Measurements from ENCODE around the gene RBCK1. TPM values are rescaled to one million over a fixed set of nuclear protein-coding genes. Genes with fewer than 3 reads are reported as not detected.
"Not testable (repeated sequence)": the region's sequence is repeated elsewhere in the genome, so short reads cannot be mapped to it uniquely, and the experiment has no call there.

The RBCK1 gene
- total RNA-seq, 1 experiment from 2014 or later: 91.0 TPM

GRCh38 chr20:467755-468154 lies 59.7 kb downstream of the RBCK1 start:
- DNase-seq (ENCODE audit: low read depth): no peak

- DNase-seq (ENCODE audit: low read depth): no peak
Observed at GRCh38 chr20:469746-470490, 61.8 kb downstream of the RBCK1 start.

- DNase-seq (ENCODE audit: low read depth): no peak
Observed at GRCh38 chr20:472137-472846, 64.2 kb downstream of the RBCK1 start.

- no peak for DNase-seq (ENCODE audit: low read depth)
Observed at GRCh38 chr20:472889-473292, 64.8 kb downstream of the RBCK1 start.

GRCh38 chr20:474581-474980 lies 66.5 kb downstream of the RBCK1 start:
- no peak for DNase-seq (ENCODE audit: low read depth)

- DNase-seq (ENCODE audit: low read depth): no peak
Observed at GRCh38 chr20:475463-476357, 67.6 kb downstream of the RBCK1 start.

- not testable (repeated sequence) for DNase-seq (ENCODE audit: low read depth)
Observed at GRCh38 chr20:476561-477249, 68.6 kb downstream of the RBCK1 start.

- DNase-seq (ENCODE audit: low read depth): peak; percentile 50
Observed at GRCh38 chr20:478010-478948, 70.2 kb downstream of the RBCK1 start.

GRCh38 chr20:478949-479429 lies 70.9 kb downstream of the RBCK1 start:
- peak; percentile 62 for DNase-seq (ENCODE audit: low read depth)

GRCh38 chr20:479487-479886 lies 71.4 kb downstream of the RBCK1 start:
- DNase-seq (ENCODE audit: low read depth): no peak

- no peak for DNase-seq (ENCODE audit: low read depth)
Observed at GRCh38 chr20:480044-480443, 71.9 kb downstream of the RBCK1 start.

- DNase-seq (ENCODE audit: low read depth): no peak
Observed at GRCh38 chr20:481167-481566, 73.1 kb downstream of the RBCK1 start.

Other genes with a start within 250 kb of the RBCK1 start
- gene DEFB128, start 218.6 kb upstream of the RBCK1 start, total RNA-seq (2014; rRNA removed): not detected in 2 replicates
- not detected in 2 replicates for gene DEFB129, start 181.0 kb upstream of the RBCK1 start, total RNA-seq (2014; rRNA removed)
- gene DEFB132, start 150.6 kb upstream of the RBCK1 start, total RNA-seq (2014; rRNA removed): not detected in 2 replicates
- gene C20orf96, start 117.5 kb upstream of the RBCK1 start, total RNA-seq (2014; rRNA removed): 2.5 and 2.8 TPM in 2 replicates
- 14.0 and 15.9 TPM in 2 replicates for gene ZCCHC3, start 110.7 kb upstream of the RBCK1 start, total RNA-seq (2014; rRNA removed)
- gene SOX12, start 82.7 kb upstream of the RBCK1 start, total RNA-seq (2014; rRNA removed): 8.2 and 9.9 TPM in 2 replicates
- 59.2 and 65.6 TPM in 2 replicates for gene NRSN2, start 61.2 kb upstream of the RBCK1 start, total RNA-seq (2014; rRNA removed)
- gene TRIB3, start 27.5 kb upstream of the RBCK1 start, total RNA-seq (2014; rRNA removed): 1.3 and 1.6 TPM in 2 replicates
- gene TBC1D20, start 54.2 kb downstream of the RBCK1 start, total RNA-seq (2014; rRNA removed): 30.0 and 34.6 TPM in 2 replicates
- 116 and 137 TPM in 2 replicates for gene CSNK2A1, start 135.5 kb downstream of the RBCK1 start, total RNA-seq (2014; rRNA removed)
- gene TCF15, start 202.0 kb downstream of the RBCK1 start, total RNA-seq (2014; rRNA removed): not detected in 2 replicates
- 54.3 and 57.6 TPM in 2 replicates for gene SRXN1, start 244.9 kb downstream of the RBCK1 start, total RNA-seq (2014; rRNA removed)

All from LHCN-M2 (cell line).